Gastroesophageal sphincter (tissue), 4 donors: Measurements from ENCODE around the gene ID1. TPM values are rescaled to one million over a fixed set of nuclear protein-coding genes. Genes with fewer than 3 reads are reported as not detected.
"Not testable (repeated sequence)": the region's sequence is repeated elsewhere in the genome, so short reads cannot be mapped to it uniquely, and the experiment has no call there.

Experiments
- ATAC-seq: fragments of 150-250 bp; one replicate; pipeline ENCODE4 v1.9.1; 2016; ENCODE audit warnings: mild to moderate bottlenecking, moderate library complexity
- H3K27ac ChIP-seq, 4 donors: fragments of 200-600 bp; sonication (generic) in 3 of 4; 1 replicate in 3 of 4; 2 replicates in 1 of 4; pipeline ENCODE4 v1.5.1; 2016 to 2019
- H3K27me3 ChIP-seq: fragments of 200-600 bp; sonication (generic); one replicate; pipeline ENCODE4 v1.5.1; 2019
- H3K36me3 ChIP-seq, 2 donors: fragments of 200-600 bp; sonication (generic); one replicate each; pipeline ENCODE4 v1.5.1; 2019; ENCODE audit warnings: control low read depth in 1 of 2
- H3K4me1 ChIP-seq, 3 donors: fragments of 200-600 bp; sonication (generic); 1 replicate in 2 of 3; 2 replicates in 1 of 3; pipeline ENCODE4 v1.5.1; 2016 to 2019; ENCODE audit warnings: control low read depth in 2 of 3
- H3K4me3 ChIP-seq, 2 donors: fragments of 200-600 bp; sonication (generic); one replicate each; pipeline ENCODE4 v1.5.1; 2019; ENCODE audit warnings: mild to moderate bottlenecking in 1 of 2, moderate library complexity in 1 of 2
- H3K9me3 ChIP-seq, 3 donors: fragments of 200-600 bp; sonication (generic); one replicate each; pipeline ENCODE4 v1.5.1; 2017 to 2019; ENCODE audit warnings: control low read depth in 2 of 3
- CTCF ChIP-seq, 4 experiments: fragments of 200-600 bp in 2 of 4; fragments of 450-650 bp in 2 of 4; sonication (generic) in 1 of 4; IDR thresholded peaks; one replicate each; pipeline ENCODE4 v1.5.1; 2017 to 2019; ENCODE audit warnings: antibody characterized with exemption in 4 of 4, mild to moderate bottlenecking in 2 of 4, moderate library complexity in 2 of 4
- EP300 ChIP-seq: sonication (generic); formaldehyde crosslinking; IDR thresholded peaks from one replicate; pipeline ENCODE4 v1.6.1; 2017; ENCODE audit warnings: antibody characterized with exemption, mild to moderate bottlenecking
- POLR2A ChIP-seq, 2 donors: fragments of 450-650 bp; IDR thresholded peaks; one replicate each; pipeline ENCODE4 v1.6.1; 2017; ENCODE audit warnings: antibody characterized with exemption in 2 of 2, mild to moderate bottlenecking in 2 of 2, moderate library complexity in 1 of 2
- POLR2AphosphoS5 ChIP-seq: sonication (generic); formaldehyde crosslinking; IDR thresholded peaks from one replicate; pipeline ENCODE4 v1.6.1; 2017; ENCODE audit warnings: antibody characterized with exemption
- WGBS, 2 donors: methylation state at CpG; one replicate each; pipeline ENCODE4 v1.1.5; 2018; ENCODE audit warnings: low coverage in 1 of 2; 5-methylcytosine and 5-hydroxymethylcytosine counted together
- total RNA-seq, 4 donors: library from RNA; depleted of rRNA; stranded (reverse); fragments of >200 nt; gene quantifications; one replicate each; pipeline ENCODE4 v1.1.0, GENCODE V29; 2016

ID1 gene
- total RNA-seq, 4 donors from 2014 or later = 221 to 714 (median 372) TPM

- peak overlapping the region; percentile 18 to 81 (median 79) for H3K27ac ChIP-seq
- TF ChIP-seq POLR2A (IDR thresholded peaks at IDR 0.05) (peak; percentile 9 to 14), POLR2AphosphoS5 (peak; percentile 61), EP300 (no peak), CTCF (IDR thresholded peaks at IDR 0.05) (no peak)
- no peaks in the 10 kb centered on the region for H3K36me3 ChIP-seq
- no peaks in the 10 kb centered on the region for H3K9me3 ChIP-seq
- peaks cover 0 to 34% (median 0%) of the 10 kb centered on the region in 3 donors for H3K4me1 ChIP-seq
- 47 to 55% methylated on average over 5 to 8 of the region's 15 CpGs for WGBS, 2 donors
- H3K4me3 ChIP-seq = no peak overlapping the region
- peak; percentile 94 for ATAC-seq
- H3K27me3 ChIP-seq = no peaks in the 10 kb centered on the region
These were observed 9.3 kb upstream of the ID1 start for GRCh38 chr20:31595654-31596411.

GRCh38 chr20:31596412-31596715 lies 8.7 kb upstream of the ID1 start:
- TF ChIP-seq POLR2A (IDR thresholded peaks at IDR 0.05) = peak in 1 of 2 donors; percentile 3
- 67% methylated on average over 3 of the region's 4 CpGs; no CpG with 5 or more reads in 1 of the 2 donors for WGBS, 2 donors

GRCh38 chr20:31596831-31597480 lies 8.1 kb upstream of the ID1 start:
- Histone ChIP-seq H3K4me1 (peaks cover 0 to 34% (median 0%) of the 10 kb centered on the region in 3 donors), H3K9me3 (no peaks in the 10 kb centered on the region), H3K27me3 (no peaks in the 10 kb centered on the region), H3K4me3 (no peak overlapping the region), H3K27ac (peak overlapping the region in 3 of 4 donors; percentile 74 to 81 (median 80)), H3K36me3 (no peaks in the 10 kb centered on the region)
- WGBS, 2 donors = 51% methylated on average over 2 of the region's 4 CpGs; no CpG with 5 or more reads in 1 of the 2 donors
- TF ChIP-seq EP300 = no peak
- TF ChIP-seq POLR2A (IDR thresholded peaks at IDR 0.05) = no peak
- TF ChIP-seq POLR2AphosphoS5 = no peak
- no peak for TF ChIP-seq CTCF (IDR thresholded peaks at IDR 0.05)
- ATAC-seq = no peak

More at GRCh38 chr20:31596412-31596715, 8.7 kb upstream of the ID1 start:
- Histone ChIP-seq H3K27ac (peak overlapping the region in 3 of 4 donors; percentile 78 to 81 (median 80)), H3K4me1 (peaks cover 0 to 34% (median 0%) of the 10 kb centered on the region in 3 donors)
- H3K27me3 ChIP-seq, H3K36me3 ChIP-seq, H3K9me3 ChIP-seq, H3K4me3 ChIP-seq, ATAC-seq: not testable (repeated sequence)

- peak overlapping the region in 3 of 4 donors; percentile 74 to 81 (median 80) for H3K27ac ChIP-seq
- H3K36me3 ChIP-seq = no peaks in the 10 kb centered on the region
These were observed 7.6 kb upstream of the ID1 start for GRCh38 chr20:31597481-31597855.

GRCh38 chr20:31602431-31602778 lies 2.7 kb upstream of the ID1 start:
- Histone ChIP-seq H3K9me3 (no peaks in the 10 kb centered on the region), H3K27me3 (no peaks in the 10 kb centered on the region), H3K4me3 (no peak overlapping the region), H3K27ac (peak overlapping the region in 2 of 4 donors; percentile 92 to 98), H3K36me3 (no peaks in the 10 kb centered on the region), H3K4me1 (peaks cover 0 to 49% (median 0%) of the 10 kb centered on the region in 3 donors)
- no peak for ATAC-seq
- TF ChIP-seq CTCF (IDR thresholded peaks at IDR 0.05) (no peak), POLR2A (IDR thresholded peaks at IDR 0.05) (no peak), EP300 (no peak), POLR2AphosphoS5 (no peak)
- 63 to 80% methylated on average over 1 to 3 of the region's 4 CpGs for WGBS, 2 donors

More at GRCh38 chr20:31597481-31597855, 7.6 kb upstream of the ID1 start:
- peaks cover 0 to 37% (median 0%) of the 10 kb centered on the region in 3 donors for H3K4me1 ChIP-seq
- no peak for ATAC-seq
- WGBS, 2 donors = 80 to 85% methylated on average over 2 of the region's 2 CpGs
- H3K27me3 ChIP-seq = no peaks in the 10 kb centered on the region
- no peak overlapping the region for H3K4me3 ChIP-seq
- no peaks in the 10 kb centered on the region for H3K9me3 ChIP-seq
- TF ChIP-seq EP300 (no peak), POLR2A (IDR thresholded peaks at IDR 0.05) (no peak), POLR2AphosphoS5 (no peak), CTCF (IDR thresholded peaks at IDR 0.05) (no peak)
